GM12872 (cell line): Measurements from ENCODE around the gene CPXM2.

Source experiments
- CTCF ChIP-seq: IDR thresholded peaks from 3 replicates; pipeline ENCODE4 v1.5.1; 2011; ENCODE audit warnings: low read depth, mild to moderate bottlenecking, low read length, moderate library complexity; ENCODE audit not compliant: insufficient read depth

Gene CPXM2

GRCh38 chr10:123842692-123843385 is 48.8 kb downstream of the CPXM2 start:
- no peak for TF ChIP-seq CTCF

- TF ChIP-seq CTCF: no peak
Measured at GRCh38 chr10:123841560-123841959, 50.0 kb downstream of the CPXM2 start.

- TF ChIP-seq CTCF: no peak
Measured at GRCh38 chr10:123841115-123841514, 50.5 kb downstream of the CPXM2 start.

- TF ChIP-seq CTCF: no peak
Measured at GRCh38 chr10:123840714-123841113, 50.9 kb downstream of the CPXM2 start.

- no peak for TF ChIP-seq CTCF
Measured at GRCh38 chr10:123838596-123839310, 52.9 kb downstream of the CPXM2 start.

GRCh38 chr10:123837756-123838155 is 53.9 kb downstream of the CPXM2 start:
- TF ChIP-seq CTCF: no peak

- no peak for TF ChIP-seq CTCF
Measured at GRCh38 chr10:123836418-123837145, 55.0 kb downstream of the CPXM2 start.
